Vagina (tissue), 2 donors: ENCODE measurements around the gene CD63. TPM values are rescaled to one million over a fixed set of nuclear protein-coding genes. Genes with fewer than 3 reads are reported as not detected.

Source experiments
- DNase-seq, 2 donors: peaks; one replicate each; pipeline ENCODE4 v3.0.0-alpha.2; 2017; ENCODE audit errors: extremely low spot score in 2 of 2
- H3K27ac ChIP-seq: fragments of 200-600 bp; sonication (generic); one replicate; pipeline ENCODE4 v1.5.1; 2019
- H3K27me3 ChIP-seq: fragments of 200-600 bp; sonication (generic); one replicate; pipeline ENCODE4 v1.5.1; 2019
- H3K36me3 ChIP-seq, 2 donors: fragments of 200-600 bp; sonication (generic); one replicate each; pipeline ENCODE4 v1.5.1; 2017 to 2019
- H3K4me1 ChIP-seq: fragments of 200-600 bp; sonication (generic); one replicate; pipeline ENCODE4 v1.5.1; 2019
- H3K4me3 ChIP-seq, 2 donors: fragments of 200-600 bp; sonication (generic); 1 replicate in 1 of 2; 2 replicates in 1 of 2; pipeline ENCODE4 v1.5.1; 2016 to 2019
- H3K9me3 ChIP-seq: fragments of 200-600 bp; sonication (generic); one replicate; pipeline ENCODE4 v1.5.1; 2019
- POLR2A ChIP-seq, 2 donors: fragments of 450-650 bp; IDR thresholded peaks; one replicate each; pipeline ENCODE4 v1.6.1; 2017; ENCODE audit warnings: antibody characterized with exemption in 2 of 2, mild to moderate bottlenecking in 2 of 2, moderate library complexity in 2 of 2
- POLR2AphosphoS5 ChIP-seq, 2 donors: sonication (generic); formaldehyde crosslinking; IDR thresholded peaks; one replicate each; pipeline ENCODE4 v1.9.0; 2017; ENCODE audit warnings: antibody characterized with exemption in 2 of 2, mild to moderate bottlenecking in 2 of 2, low read depth in 1 of 2; ENCODE audit not compliant: insufficient read depth in 1 of 2
- intact Hi-C: fragments of 100-400 bp; cut with DNase I; formaldehyde crosslinking; loops from one replicate; pipeline ENCODE4 v1.15.1; 2023
- total RNA-seq: library from RNA; depleted of rRNA; stranded (reverse); fragments of >200 nt; gene quantifications from one replicate; pipeline ENCODE4 v1.2.3, GENCODE V29; 2016
- TF ChIP-seq, protein P1 (sequence below), 3 experiments: fragments of 450-650 bp in 2 of 3; fragments of 200-600 bp in 1 of 3; sonication (generic) in 1 of 3; IDR thresholded peaks; one replicate each; pipeline ENCODE4 v1.5.1; 2017 to 2019; ENCODE audit warnings: antibody characterized with exemption in 3 of 3, mild to moderate bottlenecking in 2 of 3, moderate library complexity in 2 of 3

The CD63 gene
- 568 TPM for total RNA-seq

DNA sequence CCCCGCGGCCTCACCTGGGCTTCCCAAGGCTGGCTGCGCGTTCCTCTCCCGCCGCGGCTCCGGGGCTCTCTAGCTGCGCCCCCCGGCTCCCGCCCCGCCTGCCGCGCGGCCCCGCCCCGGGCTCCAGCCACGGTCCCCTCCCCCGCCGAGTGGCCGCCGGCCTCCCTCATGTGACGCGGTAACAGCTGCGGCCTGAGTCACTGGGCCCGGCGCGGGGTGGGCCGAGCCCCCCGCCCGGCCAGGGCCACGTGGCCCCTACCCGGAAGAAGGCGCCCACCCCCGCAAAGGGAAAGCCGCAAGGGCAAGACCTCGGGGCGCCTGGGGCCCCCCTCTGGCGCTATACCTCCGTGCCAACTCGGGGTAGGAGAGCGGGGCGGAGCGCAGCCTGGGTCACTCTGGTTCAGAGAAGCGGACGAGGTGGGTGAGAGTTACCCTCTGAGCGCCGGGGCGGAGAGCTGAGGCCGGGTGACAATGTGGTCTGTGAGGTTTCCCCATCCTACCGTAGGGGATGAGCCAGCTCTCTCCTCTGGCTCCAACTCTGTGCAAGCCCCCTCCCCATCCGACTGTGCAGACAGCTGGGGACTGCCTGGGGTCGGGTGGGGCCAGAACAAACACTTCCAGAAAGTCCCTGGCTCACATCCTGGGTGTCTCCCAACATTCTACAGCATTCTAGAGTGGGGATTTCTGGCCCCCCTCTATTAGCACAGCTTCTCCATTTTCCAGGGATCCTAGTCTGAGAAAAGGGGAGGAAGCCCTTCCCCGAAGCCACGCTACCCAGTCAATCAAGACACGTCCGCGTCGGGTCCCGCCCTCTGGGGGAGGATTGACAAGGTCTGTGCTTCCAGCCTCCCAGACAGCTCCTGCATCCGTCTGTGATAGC, at the start of gene CD63:
CD63 (minus strand) TSS at position 71 of the 880 bp plus-strand sequence. CDS start 668 bp downstream, outside the sequence.
- DNase-seq = no peak
- TF ChIP-seq POLR2AphosphoS5 (IDR thresholded peaks at IDR 0.05; ENCODE audit: insufficient read depth in 1 of 2, low read depth in 1 of 2) (peak; percentile 32 to 88), POLR2A (IDR thresholded peaks at IDR 0.05) (peak in 1 of 2 donors; percentile 88)
- TF ChIP-seq, protein P1, sequence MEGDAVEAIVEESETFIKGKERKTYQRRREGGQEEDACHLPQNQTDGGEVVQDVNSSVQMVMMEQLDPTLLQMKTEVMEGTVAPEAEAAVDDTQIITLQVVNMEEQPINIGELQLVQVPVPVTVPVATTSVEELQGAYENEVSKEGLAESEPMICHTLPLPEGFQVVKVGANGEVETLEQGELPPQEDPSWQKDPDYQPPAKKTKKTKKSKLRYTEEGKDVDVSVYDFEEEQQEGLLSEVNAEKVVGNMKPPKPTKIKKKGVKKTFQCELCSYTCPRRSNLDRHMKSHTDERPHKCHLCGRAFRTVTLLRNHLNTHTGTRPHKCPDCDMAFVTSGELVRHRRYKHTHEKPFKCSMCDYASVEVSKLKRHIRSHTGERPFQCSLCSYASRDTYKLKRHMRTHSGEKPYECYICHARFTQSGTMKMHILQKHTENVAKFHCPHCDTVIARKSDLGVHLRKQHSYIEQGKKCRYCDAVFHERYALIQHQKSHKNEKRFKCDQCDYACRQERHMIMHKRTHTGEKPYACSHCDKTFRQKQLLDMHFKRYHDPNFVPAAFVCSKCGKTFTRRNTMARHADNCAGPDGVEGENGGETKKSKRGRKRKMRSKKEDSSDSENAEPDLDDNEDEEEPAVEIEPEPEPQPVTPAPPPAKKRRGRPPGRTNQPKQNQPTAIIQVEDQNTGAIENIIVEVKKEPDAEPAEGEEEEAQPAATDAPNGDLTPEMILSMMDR (IDR thresholded peaks at IDR 0.05) = no peak
- Histone ChIP-seq H3K4me3 (peak within 1 kb of the TSS; percentile 67 to 81), H3K9me3 (no peaks in the 10 kb centered on the region), H3K4me1 (peaks cover 46% of the 10 kb centered on the region), H3K36me3 (peaks cover 0 to 21% of the 10 kb centered on the region in 2 donors), H3K27ac (peak within 1 kb of the TSS; percentile 100), H3K27me3 (no peaks in the 10 kb centered on the region)
- intact Hi-C loops = loop anchor here (5.0 kb wide), 1 partner anchor 203 kb away; the partner anchor contains the start of gene DGKA

DNA sequence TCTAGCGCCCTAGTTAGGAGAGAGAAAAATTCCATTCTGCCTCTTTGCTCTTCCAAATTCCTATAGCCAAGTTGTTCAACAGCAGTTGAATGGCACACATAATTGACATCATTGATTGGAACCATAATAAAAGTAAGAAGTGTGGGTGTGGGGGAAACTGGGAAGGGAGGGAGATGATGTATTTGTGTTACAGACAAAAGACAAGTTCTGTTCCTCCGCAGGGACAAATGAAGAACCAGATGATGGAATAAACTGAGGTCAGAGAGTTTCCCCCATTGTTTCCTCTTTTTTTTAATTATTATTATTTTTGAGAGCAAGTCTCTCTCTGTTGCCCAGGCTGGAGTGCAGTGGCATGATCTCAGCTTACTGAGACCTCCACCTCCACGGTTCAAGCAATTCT, 49.0 kb upstream of the CD63 start:
- intact Hi-C loops = no loop called here
- DNase-seq = no peak
- H3K36me3 ChIP-seq = peaks cover 0 to 32% of the 10 kb centered on the region in 2 donors
- no peak overlapping the region for H3K4me3 ChIP-seq
- H3K27ac ChIP-seq = no peak overlapping the region
- TF ChIP-seq POLR2A (IDR thresholded peaks at IDR 0.05) (no peak), POLR2AphosphoS5 (IDR thresholded peaks at IDR 0.05; ENCODE audit: insufficient read depth in 1 of 2, low read depth in 1 of 2) (no peak)
- TF ChIP-seq, protein P1 (IDR thresholded peaks at IDR 0.05) = no peak
- no peaks in the 10 kb centered on the region for H3K9me3 ChIP-seq
- no peaks in the 10 kb centered on the region for H3K4me1 ChIP-seq
- no peaks in the 10 kb centered on the region for H3K27me3 ChIP-seq

GRCh38 chr12:55771736-55772135, 42.9 kb upstream of the CD63 start:
- intact Hi-C loops = no loop called here
- Histone ChIP-seq H3K27ac (no peak overlapping the region), H3K4me3 (no peak overlapping the region), H3K4me1 (no peaks in the 10 kb centered on the region), H3K9me3 (no peaks in the 10 kb centered on the region), H3K27me3 (no peaks in the 10 kb centered on the region), H3K36me3 (peaks cover 0 to 16% of the 10 kb centered on the region in 2 donors)
- TF ChIP-seq POLR2AphosphoS5 (IDR thresholded peaks at IDR 0.05; ENCODE audit: insufficient read depth in 1 of 2, low read depth in 1 of 2) (no peak), POLR2A (IDR thresholded peaks at IDR 0.05) (no peak)
- TF ChIP-seq, protein P1 (IDR thresholded peaks at IDR 0.05) = no peak
- no peak for DNase-seq

GRCh38 chr12:55767156-55767555, 38.3 kb upstream of the CD63 start:
- Histone ChIP-seq H3K27me3 (no peaks in the 10 kb centered on the region), H3K27ac (no peak overlapping the region), H3K9me3 (no peaks in the 10 kb centered on the region), H3K4me3 (no peak overlapping the region), H3K36me3 (peaks cover 0 to 21% of the 10 kb centered on the region in 2 donors), H3K4me1 (no peaks in the 10 kb centered on the region)
- TF ChIP-seq POLR2AphosphoS5 (IDR thresholded peaks at IDR 0.05; ENCODE audit: insufficient read depth in 1 of 2, low read depth in 1 of 2) (no peak), POLR2A (IDR thresholded peaks at IDR 0.05) (no peak)
- TF ChIP-seq, protein P1 (IDR thresholded peaks at IDR 0.05) = no peak
- intact Hi-C loops = no loop called here
- no peak for DNase-seq
